PC-9 (cell line): ENCODE results near the gene RAB11FIP4. TPM values are rescaled to one million over a fixed set of nuclear protein-coding genes. Genes with fewer than 3 reads are reported as not detected.
A peak's percentile ranks its signal among the peaks of the same experiment; 100 is the strongest.

Experiments
- BruUV-seq: library from RNA; stranded (reverse); fragments of 400-500 nt; replicated peaks from 2 replicates; lab custom pipeline; 2021; lab: Mats Ljungman, UMichigan
- CTCF ChIA-PET: fragments of 300-600 bp; sonication (Branson Sonifier 250); formaldehyde crosslinking; loops from one replicate; lab custom pipeline; 2022; ENCODE audit warnings: antibody characterized with exemption; lab: Charles Lee
- POLR2A ChIA-PET: fragments of 300-600 bp; sonication (Branson Sonifier 250); formaldehyde crosslinking; loops from one replicate; lab custom pipeline; 2022; ENCODE audit warnings: antibody characterized with exemption; ENCODE audit not compliant: unreplicated experiment; lab: Charles Lee
- DNase-seq, 2 experiments: peaks; one replicate each; pipeline versions ENCODE4 v3.0.0 to v3.0.0-alpha.2; 2015 to 2022; ENCODE audit warnings: mixed read lengths in 1 of 2
- H2AFZ ChIP-seq: fragments of 200-600 bp; sonication (generic); 2 replicates; pipeline ENCODE4 v1.8.1; 2017; ENCODE audit warnings: antibody characterized with exemption
- H3F3A ChIP-seq: fragments of 200-600 bp; sonication (generic); 2 replicates; pipeline ENCODE4 v1.8.1; 2017; ENCODE audit warnings: antibody characterized with exemption, mild to moderate bottlenecking, low read depth; ENCODE audit not compliant: insufficient read depth
- H3K27ac ChIP-seq: fragments of 200-600 bp; sonication (generic); 2 replicates; pipeline ENCODE4 v1.6.1; 2016; ENCODE audit warnings: mixed run types
- H3K27me3 ChIP-seq: fragments of 200-600 bp; sonication (generic); 2 replicates; pipeline ENCODE4 v1.6.1; 2016; ENCODE audit warnings: low read depth, mixed run types; ENCODE audit not compliant: insufficient read depth
- H3K36me3 ChIP-seq: fragments of 200-600 bp; sonication (generic); 2 replicates; pipeline ENCODE4 v1.6.1; 2016; ENCODE audit warnings: low read depth, mixed run types
- H3K4me1 ChIP-seq: fragments of 200-600 bp; sonication (generic); replicated peaks from 2 replicates; pipeline ENCODE4 v1.6.1; 2016; ENCODE audit warnings: mixed run types; ENCODE audit not compliant: insufficient read depth
- H3K4me2 ChIP-seq: fragments of 200-600 bp; sonication (generic); 2 replicates; pipeline ENCODE4 v1.6.1; 2017; ENCODE audit warnings: mixed run types
- H3K4me3 ChIP-seq: fragments of 200-600 bp; sonication (generic); 2 replicates; pipeline ENCODE4 v1.6.1; 2016; ENCODE audit warnings: mixed run types
- H3K79me2 ChIP-seq: fragments of 200-600 bp; sonication (generic); 2 replicates; pipeline ENCODE4 v1.6.1; 2017; ENCODE audit warnings: low read depth, mixed run types
- H3K9me2 ChIP-seq: fragments of 200-600 bp; sonication (generic); 2 replicates; pipeline ENCODE4 v1.8.1; 2017; ENCODE audit warnings: mild to moderate bottlenecking; ENCODE audit not compliant: insufficient read depth
- H3K9me3 ChIP-seq: fragments of 200-600 bp; sonication (generic); 2 replicates; pipeline ENCODE4 v1.8.1; 2016; ENCODE audit warnings: low read depth; ENCODE audit not compliant: insufficient read depth
- H4K20me1 ChIP-seq: fragments of 200-600 bp; sonication (generic); 2 replicates; pipeline ENCODE4 v1.8.1; 2017; ENCODE audit not compliant: insufficient read depth
- CTCF ChIP-seq: fragments of 200-600 bp; sonication (generic); conservative IDR thresholded peaks from 2 replicates; pipeline ENCODE4 v1.6.1; 2017; ENCODE audit warnings: mixed run types, antibody characterized with exemption, mild to moderate bottlenecking, moderate library complexity
- EZH2 ChIP-seq: fragments of 200-600 bp; sonication (generic); IDR thresholded peaks from 2 replicates; pipeline ENCODE4 v1.8.0; 2017; ENCODE audit warnings: antibody characterized with exemption, low read depth
- intact Hi-C: fragments of 100-400 bp; cut with micrococcal nuclease; formaldehyde crosslinking; loops from one replicate; pipeline ENCODE4 v1.10.0; 2022; ENCODE audit not compliant: unreplicated experiment
- total RNA-seq: library from RNA; stranded (reverse); gene quantifications from 2 replicates; pipeline ENCODE4 v1.2.3, GENCODE V29; 2021

The RAB11FIP4 gene
- total RNA-seq, 1 experiment from 2014 or later = 22.9 TPM

- no peaks in the 10 kb centered on the region for H3K36me3 ChIP-seq
- BruUV-seq = no TSS peak
- POLR2A ChIA-PET = no interaction called here
- CTCF ChIA-PET = no interaction called here
- peaks cover 83% of the 10 kb centered on the region for H3K4me1 ChIP-seq
- H2AFZ ChIP-seq = no peak overlapping the region
- no peaks in the 10 kb centered on the region for H4K20me1 ChIP-seq
- no peak overlapping the region; the same call in 1 of the 2 replicates for H3K4me3 ChIP-seq
- H3K27ac ChIP-seq = peak overlapping the region; percentile 79
- H3F3A ChIP-seq = peaks cover 59% of the 10 kb centered on the region
- intact Hi-C loops = no loop called here
- no peak for DNase-seq
- no peaks in the 10 kb centered on the region for H3K9me3 ChIP-seq
- H3K79me2 ChIP-seq = peaks cover 70% of the 10 kb centered on the region
- peak overlapping the region; percentile 51 for H3K4me2 ChIP-seq
- no peaks in the 10 kb centered on the region for H3K27me3 ChIP-seq
- no peak for TF ChIP-seq EZH2
- no peak for TF ChIP-seq CTCF
- H3K9me2 ChIP-seq = no peaks in the 10 kb centered on the region
Measured at GRCh38 chr17:31496097-31496496, 104.6 kb downstream of the RAB11FIP4 start.

- peaks cover 63% of the 10 kb centered on the region for H3F3A ChIP-seq
- no peak for TF ChIP-seq CTCF
- TF ChIP-seq EZH2 = no peak
- H2AFZ ChIP-seq = no peak overlapping the region
- intact Hi-C loops = no loop called here
- no peaks in the 10 kb centered on the region for H3K9me3 ChIP-seq
- H3K27me3 ChIP-seq = no peaks in the 10 kb centered on the region
- H3K36me3 ChIP-seq = no peaks in the 10 kb centered on the region
- H3K79me2 ChIP-seq = peaks cover 69% of the 10 kb centered on the region
- POLR2A ChIA-PET = no interaction called here
- no peaks in the 10 kb centered on the region for H3K9me2 ChIP-seq
- CTCF ChIA-PET = no interaction called here
- DNase-seq = no peak
- no TSS peak for BruUV-seq
- H4K20me1 ChIP-seq = no peaks in the 10 kb centered on the region
- H3K4me2 ChIP-seq = 0 out of 2 replicates have a peak overlapping the region, but pooled peaks have one; percentile 51
- peaks cover 85% of the 10 kb centered on the region for H3K4me1 ChIP-seq
- peak overlapping the region; percentile 79; the same call in 1 of the 2 replicates for H3K27ac ChIP-seq
- no peak overlapping the region for H3K4me3 ChIP-seq
Measured at GRCh38 chr17:31496601-31497000, 105.1 kb downstream of the RAB11FIP4 start.

GRCh38 chr17:31497431-31497830 is 106.0 kb downstream of the RAB11FIP4 start:
- intact Hi-C loops = no loop called here
- Histone ChIP-seq H3K4me2 (no peak overlapping the region), H3F3A (peaks cover 63% of the 10 kb centered on the region), H3K9me2 (no peaks in the 10 kb centered on the region), H3K79me2 (peaks cover 69% of the 10 kb centered on the region), H4K20me1 (no peaks in the 10 kb centered on the region), H3K9me3 (no peaks in the 10 kb centered on the region), H2AFZ (no peak overlapping the region), H3K27me3 (no peaks in the 10 kb centered on the region), H3K4me1 (peaks cover 81% of the 10 kb centered on the region), H3K4me3 (no peak overlapping the region), H3K27ac (no peak overlapping the region), H3K36me3 (no peaks in the 10 kb centered on the region)
- ChIA-PET POLR2A (no interaction called here), CTCF (no interaction called here)
- DNase-seq = no peak
- no TSS peak for BruUV-seq
- no peak for TF ChIP-seq CTCF
- TF ChIP-seq EZH2 = no peak
